ENCODE results near the gene FBLN1. TPM values are rescaled to one million over a fixed set of nuclear protein-coding genes. Genes with fewer than 3 reads are reported as not detected.

Gene FBLN1
- total and polyA plus RNA-seq, 2 of the 13 experiments (the other 11 are each of a cell fraction or from before 2014, with no cell fraction given): 37.3 to 103 TPM

DNA sequence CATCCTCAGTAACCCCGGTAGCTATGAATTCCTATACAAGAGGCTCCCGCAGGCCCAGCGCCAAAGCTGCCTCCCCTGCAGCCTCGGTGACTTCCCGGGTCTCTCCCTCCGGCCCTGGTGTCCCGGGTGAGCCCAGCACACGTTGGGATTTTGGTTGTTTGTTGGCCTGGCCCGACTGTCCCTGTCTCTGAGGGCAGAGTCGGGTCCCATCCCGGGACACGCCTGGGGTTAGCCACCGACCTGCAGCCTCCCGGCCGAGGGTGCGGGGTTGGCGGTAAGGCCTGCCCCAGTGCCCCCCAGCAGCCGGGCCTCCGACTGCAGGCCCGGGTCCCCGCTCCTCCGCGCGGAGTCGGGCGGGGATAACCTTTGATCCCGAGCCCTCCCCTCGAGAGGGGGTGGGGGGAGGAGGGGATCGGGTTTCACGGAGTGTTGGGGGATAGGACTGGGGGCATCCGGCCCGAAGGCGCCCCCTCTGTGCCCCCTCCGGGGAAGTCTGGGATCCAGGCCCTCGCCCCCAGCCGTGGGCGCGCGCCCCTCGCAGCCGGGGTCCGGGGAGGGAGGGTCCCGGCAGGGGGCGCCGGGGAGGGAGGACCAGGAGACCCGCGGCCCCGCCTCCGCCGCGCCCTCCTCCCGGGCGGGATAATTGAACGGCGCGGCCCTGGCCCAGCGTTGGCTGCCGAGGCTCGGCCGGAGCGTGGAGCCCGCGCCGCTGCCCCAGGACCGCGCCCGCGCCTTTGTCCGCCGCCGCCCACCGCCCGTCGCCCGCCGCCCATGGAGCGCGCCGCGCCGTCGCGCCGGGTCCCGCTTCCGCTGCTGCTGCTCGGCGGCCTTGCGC is at the start of gene FBLN1 (continued):
- TF ChIP-seq PBX3 (CRISPR knock-in tag; IDR thresholded peaks at IDR 0.05; ENCODE audit: borderline replicate concordance): peak; percentile 62; the same call in 1 of the 2 replicates
- TF ChIP-seq AGO1 (IDR thresholded peaks at IDR 0.05; ENCODE audit: low read depth, low read length, poor library complexity, severe bottlenecking): no peak
- TF ChIP-seq, protein P1, sequence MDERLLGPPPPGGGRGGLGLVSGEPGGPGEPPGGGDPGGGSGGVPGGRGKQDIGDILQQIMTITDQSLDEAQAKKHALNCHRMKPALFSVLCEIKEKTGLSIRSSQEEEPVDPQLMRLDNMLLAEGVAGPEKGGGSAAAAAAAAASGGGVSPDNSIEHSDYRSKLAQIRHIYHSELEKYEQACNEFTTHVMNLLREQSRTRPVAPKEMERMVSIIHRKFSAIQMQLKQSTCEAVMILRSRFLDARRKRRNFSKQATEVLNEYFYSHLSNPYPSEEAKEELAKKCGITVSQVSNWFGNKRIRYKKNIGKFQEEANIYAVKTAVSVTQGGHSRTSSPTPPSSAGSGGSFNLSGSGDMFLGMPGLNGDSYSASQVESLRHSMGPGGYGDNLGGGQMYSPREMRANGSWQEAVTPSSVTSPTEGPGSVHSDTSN (CRISPR knock-in tag; IDR thresholded peaks at IDR 0.05): no peak
- peak; percentile 53 for TF ChIP-seq ELF3 (CRISPR knock-in tag; IDR thresholded peaks at IDR 0.05)
- TF ChIP-seq STAT5B (CRISPR knock-in tag; IDR thresholded peaks at IDR 0.05): no peak
- peak; percentile 81 for TF ChIP-seq SIN3B (IDR thresholded peaks at IDR 0.05; ENCODE audit: low read length)
- TF ChIP-seq, protein P2, sequence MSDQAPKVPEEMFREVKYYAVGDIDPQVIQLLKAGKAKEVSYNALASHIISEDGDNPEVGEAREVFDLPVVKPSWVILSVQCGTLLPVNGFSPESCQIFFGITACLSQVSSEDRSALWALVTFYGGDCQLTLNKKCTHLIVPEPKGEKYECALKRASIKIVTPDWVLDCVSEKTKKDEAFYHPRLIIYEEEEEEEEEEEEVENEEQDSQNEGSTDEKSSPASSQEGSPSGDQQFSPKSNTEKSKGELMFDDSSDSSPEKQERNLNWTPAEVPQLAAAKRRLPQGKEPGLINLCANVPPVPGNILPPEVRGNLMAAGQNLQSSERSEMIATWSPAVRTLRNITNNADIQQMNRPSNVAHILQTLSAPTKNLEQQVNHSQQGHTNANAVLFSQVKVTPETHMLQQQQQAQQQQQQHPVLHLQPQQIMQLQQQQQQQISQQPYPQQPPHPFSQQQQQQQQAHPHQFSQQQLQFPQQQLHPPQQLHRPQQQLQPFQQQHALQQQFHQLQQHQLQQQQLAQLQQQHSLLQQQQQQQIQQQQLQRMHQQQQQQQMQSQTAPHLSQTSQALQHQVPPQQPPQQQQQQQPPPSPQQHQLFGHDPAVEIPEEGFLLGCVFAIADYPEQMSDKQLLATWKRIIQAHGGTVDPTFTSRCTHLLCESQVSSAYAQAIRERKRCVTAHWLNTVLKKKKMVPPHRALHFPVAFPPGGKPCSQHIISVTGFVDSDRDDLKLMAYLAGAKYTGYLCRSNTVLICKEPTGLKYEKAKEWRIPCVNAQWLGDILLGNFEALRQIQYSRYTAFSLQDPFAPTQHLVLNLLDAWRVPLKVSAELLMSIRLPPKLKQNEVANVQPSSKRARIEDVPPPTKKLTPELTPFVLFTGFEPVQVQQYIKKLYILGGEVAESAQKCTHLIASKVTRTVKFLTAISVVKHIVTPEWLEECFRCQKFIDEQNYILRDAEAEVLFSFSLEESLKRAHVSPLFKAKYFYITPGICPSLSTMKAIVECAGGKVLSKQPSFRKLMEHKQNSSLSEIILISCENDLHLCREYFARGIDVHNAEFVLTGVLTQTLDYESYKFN (CRISPR knock-in tag; conservative IDR thresholded peaks at IDR 0.05): peak; percentile 90
- TF ChIP-seq KLF16 (CRISPR knock-in tag; IDR thresholded peaks at IDR 0.05): peak in 1 of 2 experiments; percentile 73; a peak in 2 of 4 replicates
- peak; percentile 30 for TF ChIP-seq ZNF230 (CRISPR knock-in tag; IDR thresholded peaks at IDR 0.05)
- peak; percentile 4; the same call in 1 of the 2 replicates for TF ChIP-seq EED (CRISPR knock-in tag; IDR thresholded peaks at IDR 0.05)
- TF ChIP-seq SKIL (CRISPR knock-in tag; IDR thresholded peaks at IDR 0.05; ENCODE audit: borderline replicate concordance): peak; percentile 65; the same call in 1 of the 2 replicates
- TF ChIP-seq TBL1XR1 (IDR thresholded peaks at IDR 0.05; ENCODE audit: borderline replicate concordance, low read length, partially characterized antibody): peak; percentile 31
- TF ChIP-seq ZNF567 (CRISPR knock-in tag; IDR thresholded peaks at IDR 0.05; ENCODE audit: borderline replicate concordance): peak; percentile 90; the same call in 1 of the 2 replicates
- TF ChIP-seq RARA (CRISPR knock-in tag; IDR thresholded peaks at IDR 0.05): 0 out of 2 replicates have a peak, but pooled peaks have one; percentile 10
- TF ChIP-seq HNF1B (CRISPR knock-in tag; IDR thresholded peaks at IDR 0.05): peak; percentile 60
- no peak for TF ChIP-seq SOX6 (IDR thresholded peaks at IDR 0.05)
- peak; percentile 76 for TF ChIP-seq SOX6 (CRISPR knock-in tag; IDR thresholded peaks at IDR 0.05)
- no peak for TF ChIP-seq KLF15 (CRISPR knock-in tag; IDR thresholded peaks at IDR 0.05; ENCODE audit: borderline replicate concordance)

All from HepG2 (cell line).